Natural killer cell (primary cell): Measurements from ENCODE around the gene FREY1. TPM values are rescaled to one million over a fixed set of nuclear protein-coding genes. Genes with fewer than 3 reads are reported as not detected.

ENCODE experiments used
- ATAC-seq, 3 donors: fragments of 150-1000 bp in 2 of 3; fragments of 200-7000 bp in 1 of 3; cut with Tn5 transposase; 1 replicate in 1 of 3; 2 replicates in 2 of 3; pipeline ENCODE4 v1.10.0; 2021; ENCODE audit warnings: mild to moderate bottlenecking in 2 of 3, moderate library complexity in 2 of 3
- DNase-seq, 2 donors: peaks; one replicate each; pipeline versions ENCODE4 v3.0.0 to v3.0.0-alpha.2; 2013 to 2021; ENCODE audit warnings: mixed read lengths in 1 of 2
- H3K27ac ChIP-seq: one replicate; pipeline ENCODE4 v1.5.1; 2013; ENCODE audit warnings: mild to moderate bottlenecking, low read length
- H3K27me3 ChIP-seq: one replicate; pipeline ENCODE4 v1.6.1; 2013; ENCODE audit warnings: low read length; ENCODE audit not compliant: control insufficient read depth, insufficient read depth
- H3K36me3 ChIP-seq: one replicate; pipeline ENCODE4 v1.6.1; 2013; ENCODE audit warnings: low read length; ENCODE audit not compliant: control insufficient read depth, insufficient read depth
- H3K4me1 ChIP-seq: one replicate; pipeline ENCODE4 v1.6.1; 2013; ENCODE audit warnings: low read length; ENCODE audit not compliant: control insufficient read depth, insufficient read depth
- H3K4me3 ChIP-seq: one replicate; pipeline ENCODE4 v1.5.1; 2013; ENCODE audit warnings: low read length
- H3K9me3 ChIP-seq: one replicate; pipeline ENCODE4 v1.6.1; 2013; ENCODE audit warnings: low read length; ENCODE audit not compliant: control insufficient read depth, insufficient read depth
- H3K27ac Mint-ChIP-seq, 2 donors: one replicate each; pipeline ENCODE4 v1.8.0; 2022; ENCODE audit warnings: mild to moderate bottlenecking in 2 of 2, mixed read lengths in 2 of 2, moderate library complexity in 1 of 2
- H3K27me3 Mint-ChIP-seq, 2 donors: one replicate each; pipeline ENCODE4 v1.8.0; 2022; ENCODE audit warnings: low read depth in 2 of 2, mixed read lengths in 2 of 2
- H3K36me3 Mint-ChIP-seq: one replicate; pipeline ENCODE4 v1.8.0; 2022; ENCODE audit warnings: mixed read lengths
- H3K4me1 Mint-ChIP-seq, 2 donors: one replicate each; pipeline ENCODE4 v1.8.0; 2022; ENCODE audit warnings: mixed read lengths in 2 of 2
- H3K4me3 Mint-ChIP-seq: one replicate; pipeline ENCODE4 v1.8.0; 2022; ENCODE audit warnings: mild to moderate bottlenecking, moderate library complexity, mixed read lengths
- H3K9me3 Mint-ChIP-seq, 2 donors: one replicate each; pipeline ENCODE4 v1.8.0; 2022; ENCODE audit warnings: mixed read lengths in 2 of 2
- CTCF ChIP-seq: fragments of 200-600 bp; IDR thresholded peaks from one replicate; pipeline ENCODE4 v1.8.0; 2022; ENCODE audit warnings: antibody characterized with exemption
- WGBS: methylation state at CpG from one replicate; pipeline ENCODE4 v1.1.7; 2013; ENCODE audit warnings: missing lambda C conversion rate; ENCODE audit not compliant: insufficient coverage; 5-methylcytosine and 5-hydroxymethylcytosine counted together
- intact Hi-C: fragments of 100-400 bp; cut with micrococcal nuclease; formaldehyde crosslinking; loops from one replicate; pipeline ENCODE4 v1.14.2; 2022
- total RNA-seq, 4 donors: library from RNA; stranded (reverse); fragments of 120-200 nt in 1 of 4; gene quantifications; one replicate each; pipeline versions ENCODE4 v1.2.3 to v1.2.4, GENCODE V29; 2013 to 2022

Gene FREY1
- total RNA-seq, 3 donors from 2014 or later (not counting 1 experiment from before 2014, with no cell fraction given) = 3.7 to 6.8 (median 3.9) TPM

GRCh38 chr11:45924036-45924915 is 17.2 kb upstream of the FREY1 start:
- H3K27me3 Mint-ChIP-seq = peaks cover 6 to 10% of the 10 kb centered on the region in 2 donors
- 84% methylated on average over 22 of the region's 22 CpGs for WGBS
- Histone ChIP-seq H3K27me3 (peaks cover 7% of the 10 kb centered on the region), H3K36me3 (no peaks in the 10 kb centered on the region), H3K4me1 (peaks cover 56% of the 10 kb centered on the region), H3K27ac (no peak overlapping the region), H3K9me3 (no peaks in the 10 kb centered on the region), H3K4me3 (no peak overlapping the region)
- H3K4me3 Mint-ChIP-seq = peak overlapping the region; percentile 75
- no peak for TF ChIP-seq CTCF
- intact Hi-C loops = no loop called here
- ATAC-seq (no peak), DNase-seq (peak in 1 of 2 donors; percentile 6)
- H3K36me3 Mint-ChIP-seq = no peaks in the 10 kb centered on the region
- H3K27ac Mint-ChIP-seq = peak overlapping the region in 1 of 2 donors; percentile 21
- H3K9me3 Mint-ChIP-seq = no peaks in the 10 kb centered on the region
- peaks cover 14 to 24% of the 10 kb centered on the region in 2 donors for H3K4me1 Mint-ChIP-seq

DNA sequence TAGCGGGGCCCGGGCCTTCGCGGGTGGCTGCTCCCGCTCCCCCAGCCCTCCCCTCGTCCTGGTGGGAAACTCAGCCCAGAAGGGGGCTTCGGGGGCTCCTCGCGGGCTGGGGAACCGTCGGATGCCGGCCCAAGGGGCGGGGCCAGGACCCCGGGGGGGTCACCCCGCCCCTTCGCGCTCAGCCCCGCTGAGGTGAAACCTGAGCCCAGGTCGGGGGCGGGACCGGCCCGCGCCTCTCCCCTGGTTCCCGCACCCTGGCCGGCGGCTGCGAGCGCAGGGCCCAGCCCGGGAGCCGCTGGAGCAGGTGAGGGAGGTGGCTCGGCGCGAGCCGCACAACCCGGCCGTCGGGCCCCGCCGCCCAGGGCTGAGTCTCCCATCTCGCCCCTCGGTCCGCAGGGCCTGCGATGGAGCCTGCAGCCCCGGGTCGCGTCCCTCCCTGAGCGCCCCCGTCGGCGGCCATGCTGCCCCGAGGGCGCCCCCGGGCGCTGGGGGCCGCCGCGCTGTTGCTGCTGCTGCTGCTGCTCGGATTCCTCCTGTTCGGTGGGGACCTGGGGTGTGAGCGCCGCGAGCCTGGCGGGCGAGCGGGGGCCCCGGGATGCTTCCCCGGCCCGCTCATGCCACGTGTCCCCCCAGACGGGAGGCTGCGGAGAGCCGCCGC is 15.5 kb upstream of the FREY1 start, which contains the start of gene LARGE2:
TSS of gene LARGE2 (plus strand) at position 232 of the 658 bp plus-strand sequence. CDS start at position 459, 227 bp downstream.
- ATAC-seq (no peak), DNase-seq (peak; percentile 16 to 54)
- WGBS = 2% methylated on average over 73 of the region's 73 CpGs
- intact Hi-C loops = no loop called here
- Mint-ChIP-seq H3K4me3 (peak within 1 kb of the TSS; percentile 87), H3K4me1 (peaks cover 27 to 39% of the 10 kb centered on the region in 2 donors), H3K27ac (peak within 1 kb of the TSS in 1 of 2 donors; percentile 57), H3K36me3 (no peaks in the 10 kb centered on the region), H3K27me3 (peaks cover 6 to 10% of the 10 kb centered on the region in 2 donors), H3K9me3 (no peaks in the 10 kb centered on the region)
- peaks cover 51% of the 10 kb centered on the region for H3K4me1 ChIP-seq
- H3K9me3 ChIP-seq = no peaks in the 10 kb centered on the region
- no peak for TF ChIP-seq CTCF
- peaks cover 7% of the 10 kb centered on the region for H3K27me3 ChIP-seq
- no peaks in the 10 kb centered on the region for H3K36me3 ChIP-seq
- H3K27ac ChIP-seq = no peak within 1 kb of the TSS
- peak within 1 kb of the TSS; percentile 26 for H3K4me3 ChIP-seq

- Histone ChIP-seq H3K36me3 (no peaks in the 10 kb centered on the region), H3K4me1 (peaks cover 50% of the 10 kb centered on the region), H3K27me3 (peaks cover 7% of the 10 kb centered on the region), H3K4me3 (no peak overlapping the region), H3K27ac (no peak overlapping the region), H3K9me3 (no peaks in the 10 kb centered on the region)
- H3K27ac Mint-ChIP-seq = no peak overlapping the region
- intact Hi-C loops = no loop called here
- peaks cover 24 to 40% of the 10 kb centered on the region in 2 donors for H3K4me1 Mint-ChIP-seq
- DNase-seq = no peak
- WGBS = 69% methylated on average over 50 of the region's 54 CpGs
- no peaks in the 10 kb centered on the region for H3K9me3 Mint-ChIP-seq
- ATAC-seq = no peak
- H3K27me3 Mint-ChIP-seq = peaks cover 6 to 10% of the 10 kb centered on the region in 2 donors
- no peaks in the 10 kb centered on the region for H3K36me3 Mint-ChIP-seq
- H3K4me3 Mint-ChIP-seq = peak overlapping the region; percentile 77
- no peak for TF ChIP-seq CTCF
Observed at GRCh38 chr11:45921561-45922424, 14.7 kb upstream of the FREY1 start.
